Activated gamma-delta T cell (primary cell): ENCODE results near the gene SLC4A1AP.

ENCODE experiments used
- DNase-seq: peaks from one replicate; lab custom pipeline; 2025; lab: John Stamatoyannopoulos, UW

SLC4A1AP gene

DNA sequence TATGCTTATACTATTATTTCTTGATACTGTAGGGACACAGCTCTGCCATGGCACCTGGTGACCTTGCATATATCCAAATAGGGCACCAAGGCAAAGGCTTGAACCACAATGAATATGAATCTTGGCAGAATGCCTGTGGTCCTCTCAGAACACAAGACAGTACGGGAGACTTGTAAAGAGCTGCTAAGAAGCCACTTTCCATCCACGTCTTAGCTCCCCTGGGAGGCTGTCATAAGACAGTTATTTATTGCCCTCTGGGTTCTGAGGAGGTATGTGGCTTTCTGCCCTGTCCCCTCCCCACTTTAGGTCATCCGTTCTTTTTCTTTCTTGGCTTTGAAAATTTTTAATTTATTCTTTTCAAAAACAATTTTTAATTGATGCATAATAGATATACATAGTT lies 78.0 kb downstream of the SLC4A1AP start:
- no peak for DNase-seq

DNA sequence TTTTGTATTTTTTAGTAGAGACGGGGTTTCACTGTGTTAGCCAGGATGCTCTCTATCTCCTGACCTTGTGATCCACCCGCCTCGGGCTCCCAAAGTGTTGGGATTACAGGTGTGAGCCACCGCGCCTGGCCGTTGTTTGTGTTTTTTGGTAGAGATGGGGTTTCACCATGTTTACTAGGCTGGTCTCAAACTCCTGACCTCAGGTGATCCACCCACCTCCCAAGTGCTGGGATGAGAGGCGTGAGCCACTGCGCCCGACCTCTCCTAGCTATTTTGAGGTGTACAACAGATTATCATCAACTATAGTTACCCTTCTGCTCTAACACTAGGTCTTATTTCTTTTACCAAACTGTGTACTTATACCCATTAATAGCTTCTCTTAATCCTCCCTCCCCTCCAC lies 78.9 kb downstream of the SLC4A1AP start:
- DNase-seq: no peak
